Neural progenitor cell (in vitro differentiated cells): ENCODE measurements around the gene RBBP4.

ENCODE experiments used
- EZH2 ChIP-seq: fragments of 200-600 bp; sonication (generic); IDR thresholded peaks from 2 replicates; pipeline ENCODE4 v1.6.1; 2017; ENCODE audit warnings: antibody characterized with exemption, mild to moderate bottlenecking, moderate library complexity
- EZH2phosphoT487 ChIP-seq: fragments of 200-600 bp; sonication (generic); IDR thresholded peaks from 2 replicates; pipeline ENCODE4 v1.6.1; 2017; ENCODE audit warnings: antibody characterized with exemption
- TF ChIP-seq, protein P1 (sequence below): fragments of 200-600 bp; sonication (generic); IDR thresholded peaks from 2 replicates; pipeline ENCODE4 v1.5.1; 2017; ENCODE audit warnings: antibody characterized with exemption, mild to moderate bottlenecking

DNA sequence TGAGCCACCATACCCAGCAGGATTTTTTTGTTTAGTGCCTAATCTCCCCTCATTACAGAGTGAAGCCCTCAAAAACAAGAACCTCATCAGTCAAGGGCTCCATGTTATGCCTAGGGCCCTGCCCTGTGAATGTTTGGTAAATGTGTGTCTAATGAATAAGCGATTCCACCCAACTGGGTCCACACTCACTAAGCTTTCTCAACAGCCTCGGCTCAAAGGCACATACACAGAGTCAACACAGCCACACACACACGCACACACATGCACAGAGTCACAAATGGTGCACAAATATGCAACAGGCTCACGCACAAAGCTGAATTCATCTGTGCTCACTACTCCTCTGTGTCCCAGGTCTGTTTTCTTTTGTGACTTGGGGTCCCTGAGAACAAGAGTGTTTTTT is 63.3 kb downstream of the RBBP4 start:
- TF ChIP-seq, protein P1, sequence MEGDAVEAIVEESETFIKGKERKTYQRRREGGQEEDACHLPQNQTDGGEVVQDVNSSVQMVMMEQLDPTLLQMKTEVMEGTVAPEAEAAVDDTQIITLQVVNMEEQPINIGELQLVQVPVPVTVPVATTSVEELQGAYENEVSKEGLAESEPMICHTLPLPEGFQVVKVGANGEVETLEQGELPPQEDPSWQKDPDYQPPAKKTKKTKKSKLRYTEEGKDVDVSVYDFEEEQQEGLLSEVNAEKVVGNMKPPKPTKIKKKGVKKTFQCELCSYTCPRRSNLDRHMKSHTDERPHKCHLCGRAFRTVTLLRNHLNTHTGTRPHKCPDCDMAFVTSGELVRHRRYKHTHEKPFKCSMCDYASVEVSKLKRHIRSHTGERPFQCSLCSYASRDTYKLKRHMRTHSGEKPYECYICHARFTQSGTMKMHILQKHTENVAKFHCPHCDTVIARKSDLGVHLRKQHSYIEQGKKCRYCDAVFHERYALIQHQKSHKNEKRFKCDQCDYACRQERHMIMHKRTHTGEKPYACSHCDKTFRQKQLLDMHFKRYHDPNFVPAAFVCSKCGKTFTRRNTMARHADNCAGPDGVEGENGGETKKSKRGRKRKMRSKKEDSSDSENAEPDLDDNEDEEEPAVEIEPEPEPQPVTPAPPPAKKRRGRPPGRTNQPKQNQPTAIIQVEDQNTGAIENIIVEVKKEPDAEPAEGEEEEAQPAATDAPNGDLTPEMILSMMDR: no peak
- TF ChIP-seq EZH2: no peak
- TF ChIP-seq EZH2phosphoT487: no peak
